GM06990 (cell line): Measurements from ENCODE around the gene CYP2A6.
"Not testable (repeated sequence)": the region's sequence is repeated elsewhere in the genome, so short reads cannot be mapped to it uniquely, and the experiment has no call there.

Experiments used
- DNase-seq: peaks from one replicate; pipeline ENCODE4 v3.0.0-alpha.2; 2011; ENCODE audit not compliant: insufficient read length; ENCODE audit errors: extremely low read depth
- H3K27me3 ChIP-seq: replicated peaks from 2 replicates; pipeline ENCODE4 v1.6.0; 2011; ENCODE audit warnings: low read length; ENCODE audit not compliant: control insufficient read depth, insufficient read depth
- H3K36me3 ChIP-seq: 2 replicates; pipeline ENCODE4 v1.5.1; 2011; ENCODE audit warnings: low read length; ENCODE audit not compliant: control insufficient read depth, insufficient read depth
- H3K4me3 ChIP-seq: replicated peaks from 2 replicates; pipeline ENCODE4 v1.5.1; 2011; ENCODE audit warnings: low read depth, mild to moderate bottlenecking, control low read depth, low read length
- TF ChIP-seq, protein P1 (sequence below): IDR thresholded peaks from 2 replicates; pipeline ENCODE4 v1.5.1; 2011; ENCODE audit warnings: low read length, control low read depth, mild to moderate bottlenecking, inconsistent platforms; ENCODE audit not compliant: insufficient read depth, poor library complexity, severe bottlenecking

The CYP2A6 gene

GRCh38 chr19:40850277-40850676 is at the start of gene CYP2A6:
CYP2A6 (minus strand) TSS chr19:40850447; CDS start chr19:40850426, 21 bp downstream.
- not testable (repeated sequence) for H3K27me3 ChIP-seq, DNase-seq, H3K4me3 ChIP-seq, H3K36me3 ChIP-seq

GRCh38 chr19:40899964-40900363 is 49.7 kb upstream of the CYP2A6 start:
- not testable (repeated sequence) for H3K4me3 ChIP-seq, H3K27me3 ChIP-seq, DNase-seq, H3K36me3 ChIP-seq

DNA sequence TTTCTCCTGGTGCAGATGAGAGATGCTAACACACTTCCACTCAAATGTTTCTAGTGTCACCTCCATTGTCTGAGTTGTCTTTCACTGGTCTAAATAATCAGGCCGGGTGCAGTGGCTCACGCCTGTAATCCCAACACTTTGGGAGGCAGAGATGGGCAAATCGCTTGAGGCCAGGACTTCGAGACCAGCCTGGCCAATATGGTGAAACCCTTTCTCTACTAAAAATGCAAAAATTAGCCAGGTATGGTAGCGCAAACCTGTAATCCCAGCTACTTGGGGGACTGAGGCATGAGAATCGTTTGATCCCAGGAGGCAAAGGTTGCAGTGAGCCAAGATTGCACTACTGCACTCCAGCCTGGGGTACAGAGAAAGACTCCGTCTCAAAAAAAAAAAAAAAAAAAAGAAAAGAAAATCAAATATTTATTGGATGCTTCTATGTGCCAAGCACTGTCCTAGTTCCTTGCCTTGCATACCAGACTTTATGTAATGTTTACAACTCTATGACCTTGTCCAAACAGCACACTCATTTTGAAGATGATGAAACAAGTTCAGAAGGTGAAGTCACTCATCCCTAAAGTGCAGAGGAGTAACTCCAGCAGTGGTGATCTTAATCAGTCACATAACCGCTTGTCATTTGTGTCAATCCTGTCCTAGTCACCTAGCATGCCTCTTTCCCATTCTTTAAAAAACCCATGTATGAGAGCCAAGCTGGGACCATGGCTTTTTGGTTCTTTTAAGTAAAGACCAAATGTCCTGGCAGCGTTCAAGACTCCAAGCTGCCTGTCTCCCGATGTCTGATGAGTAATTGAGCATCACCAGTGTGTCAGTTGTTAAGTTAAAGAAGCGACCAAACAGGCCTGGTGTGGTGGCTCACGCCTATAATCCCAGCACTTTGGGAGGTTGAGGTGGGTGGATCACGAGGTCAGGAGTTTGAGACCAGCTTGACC is 46.9 kb upstream of the CYP2A6 start:
- not testable (repeated sequence) for DNase-seq, H3K36me3 ChIP-seq, H3K4me3 ChIP-seq, H3K27me3 ChIP-seq

GRCh38 chr19:40896418-40896796 is 46.2 kb upstream of the CYP2A6 start:
- DNase-seq, result no peak
- Histone ChIP-seq H3K36me3 (no peaks in the 10 kb centered on the region), H3K4me3 (no peak overlapping the region), H3K27me3 (no peaks in the 10 kb centered on the region)
- TF ChIP-seq, protein P1, sequence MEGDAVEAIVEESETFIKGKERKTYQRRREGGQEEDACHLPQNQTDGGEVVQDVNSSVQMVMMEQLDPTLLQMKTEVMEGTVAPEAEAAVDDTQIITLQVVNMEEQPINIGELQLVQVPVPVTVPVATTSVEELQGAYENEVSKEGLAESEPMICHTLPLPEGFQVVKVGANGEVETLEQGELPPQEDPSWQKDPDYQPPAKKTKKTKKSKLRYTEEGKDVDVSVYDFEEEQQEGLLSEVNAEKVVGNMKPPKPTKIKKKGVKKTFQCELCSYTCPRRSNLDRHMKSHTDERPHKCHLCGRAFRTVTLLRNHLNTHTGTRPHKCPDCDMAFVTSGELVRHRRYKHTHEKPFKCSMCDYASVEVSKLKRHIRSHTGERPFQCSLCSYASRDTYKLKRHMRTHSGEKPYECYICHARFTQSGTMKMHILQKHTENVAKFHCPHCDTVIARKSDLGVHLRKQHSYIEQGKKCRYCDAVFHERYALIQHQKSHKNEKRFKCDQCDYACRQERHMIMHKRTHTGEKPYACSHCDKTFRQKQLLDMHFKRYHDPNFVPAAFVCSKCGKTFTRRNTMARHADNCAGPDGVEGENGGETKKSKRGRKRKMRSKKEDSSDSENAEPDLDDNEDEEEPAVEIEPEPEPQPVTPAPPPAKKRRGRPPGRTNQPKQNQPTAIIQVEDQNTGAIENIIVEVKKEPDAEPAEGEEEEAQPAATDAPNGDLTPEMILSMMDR, result no peak

DNA sequence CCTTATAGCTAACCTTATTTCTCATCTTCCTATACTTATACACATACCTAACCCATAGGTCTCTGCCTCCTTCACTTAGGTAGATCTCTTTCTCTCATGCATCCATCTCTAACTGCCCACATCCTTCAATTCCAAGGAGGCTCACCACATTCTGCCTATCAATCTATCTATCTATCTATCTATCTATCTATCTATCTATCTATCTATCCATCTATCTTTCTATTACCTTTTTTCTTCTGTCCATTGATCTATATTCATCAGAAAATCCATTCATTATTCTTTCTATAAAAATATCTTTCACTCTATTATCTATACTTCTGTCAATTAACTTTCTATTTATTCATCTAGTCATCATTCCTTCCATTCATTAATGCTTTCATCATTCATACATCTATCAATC is 42.9 kb upstream of the CYP2A6 start:
- no peak overlapping the region for H3K4me3 ChIP-seq
- TF ChIP-seq, protein P1, result no peak
- H3K36me3 ChIP-seq, result no peaks in the 10 kb centered on the region
- DNase-seq, result no peak
- H3K27me3 ChIP-seq, result no peaks in the 10 kb centered on the region

GRCh38 chr19:40889366-40889765 is 39.1 kb upstream of the CYP2A6 start:
- H3K4me3 ChIP-seq, result no peak overlapping the region
- TF ChIP-seq, protein P1, result no peak
- DNase-seq, result no peak
- H3K27me3 ChIP-seq, result no peaks in the 10 kb centered on the region
- H3K36me3 ChIP-seq, result no peaks in the 10 kb centered on the region

GRCh38 chr19:40888191-40888590 is 37.9 kb upstream of the CYP2A6 start:
- DNase-seq, result no peak
- Histone ChIP-seq H3K4me3 (no peak overlapping the region), H3K36me3 (no peaks in the 10 kb centered on the region), H3K27me3 (no peaks in the 10 kb centered on the region)
- TF ChIP-seq, protein P1, result no peak

DNA sequence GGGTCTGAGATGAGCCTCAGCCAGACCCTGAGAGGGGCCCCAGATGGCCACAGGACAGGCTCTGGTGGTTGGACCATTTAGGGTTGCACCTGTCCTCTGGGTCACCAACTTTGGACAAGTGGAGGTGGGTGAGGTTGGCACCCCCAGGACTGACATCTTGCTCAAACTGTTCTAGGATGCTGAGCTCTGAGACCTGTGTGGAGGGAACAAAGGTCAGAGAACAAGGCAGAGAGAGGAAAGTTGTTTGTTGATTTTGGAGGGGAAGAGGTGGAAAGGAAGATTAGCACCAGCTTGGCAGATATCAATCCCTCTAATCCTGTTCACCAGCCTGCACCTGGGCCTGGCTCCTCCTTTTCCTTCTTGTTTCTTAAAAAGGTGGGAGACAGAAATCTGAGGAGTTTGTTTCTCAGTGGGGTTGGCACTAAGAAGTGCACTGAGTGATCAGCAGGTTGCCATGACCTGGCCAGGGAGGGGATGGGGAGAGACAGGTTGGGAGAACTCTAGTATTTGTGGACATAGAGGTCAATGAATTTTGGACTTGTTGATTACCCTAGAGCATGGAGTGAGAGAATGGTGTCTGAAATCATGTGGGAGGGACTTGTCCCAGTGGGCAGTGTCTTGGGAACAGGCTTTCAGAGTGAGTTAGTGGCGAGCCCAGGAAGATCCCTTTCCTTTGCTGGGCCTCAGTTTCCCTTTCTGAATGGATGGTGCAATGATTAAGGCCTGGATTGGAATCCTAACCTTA is 34.1 kb upstream of the CYP2A6 start:
- DNase-seq, H3K27me3 ChIP-seq, H3K4me3 ChIP-seq, H3K36me3 ChIP-seq: not testable (repeated sequence)

GRCh38 chr19:40882062-40882461 is 31.8 kb upstream of the CYP2A6 start, which contains the start of gene CYP2A7:
CYP2A7 (minus strand) TSS chr19:40882231; CDS start chr19:40882210, 21 bp downstream.
- H3K4me3 ChIP-seq, H3K27me3 ChIP-seq, DNase-seq, H3K36me3 ChIP-seq: not testable (repeated sequence)

GRCh38 chr19:40879349-40879748 is 29.1 kb upstream of the CYP2A6 start:
- DNase-seq, H3K27me3 ChIP-seq, H3K36me3 ChIP-seq, H3K4me3 ChIP-seq: not testable (repeated sequence)
